ENCODE measurements around the gene TREML2. TPM values are rescaled to one million over a fixed set of nuclear protein-coding genes. Genes with fewer than 3 reads are reported as not detected.

Gene TREML2
- total RNA-seq, 4 donors from 2014 or later = 0.09 to 0.10 TPM; not detected in 2

- in situ Hi-C loops (cut with MboI; ENCODE audit: low sequenced_read_pairs in 4 of 4) = no loop called here
- H3K36me3 ChIP-seq = no peaks in the 10 kb centered on the region
- TF ChIP-seq POLR2A (IDR thresholded peaks at IDR 0.05) = no peak
- TF ChIP-seq CTCF (IDR thresholded peaks at IDR 0.05 in 4 of 5, conservative IDR thresholded peaks at IDR 0.05 in 1 of 5) = no peak
- ATAC-seq (no peak), DNase-seq (no peak)
- no peak overlapping the region for H3K27ac ChIP-seq
- no peaks in the 10 kb centered on the region for H3K9me3 ChIP-seq
- intact Hi-C loops (cut with DNase I; ENCODE audit: low total_unique reads) = no loop called here
- no peak overlapping the region for H3K4me3 ChIP-seq
- no peaks in the 10 kb centered on the region for H3K27me3 ChIP-seq
- no peaks in the 10 kb centered on the region for H3K4me1 ChIP-seq
Measured at GRCh38 chr6:41163419-41163717, 37.6 kb downstream of the TREML2 start.

GRCh38 chr6:41162687-41163418, 38.1 kb downstream of the TREML2 start, which contains the start of gene TREM2:
Gene TREM2 (minus strand): TSS chr6:41163116. CDS start chr6:41163082, 34 bp downstream.
- Histone ChIP-seq H3K27me3 (no peaks in the 10 kb centered on the region), H3K4me3 (no peak within 1 kb of the TSS), H3K9me3 (no peaks in the 10 kb centered on the region), H3K27ac (no peak within 1 kb of the TSS), H3K36me3 (no peaks in the 10 kb centered on the region), H3K4me1 (no peaks in the 10 kb centered on the region)
- in situ Hi-C loops (cut with MboI; ENCODE audit: low sequenced_read_pairs in 4 of 4) = no loop called here
- ATAC-seq = no peak
- no peak for DNase-seq
- TF ChIP-seq POLR2A (IDR thresholded peaks at IDR 0.05) (no peak), CTCF (IDR thresholded peaks at IDR 0.05 in 4 of 5, conservative IDR thresholded peaks at IDR 0.05 in 1 of 5) (no peak)
- intact Hi-C loops (cut with DNase I; ENCODE audit: low total_unique reads) = no loop called here

- Histone ChIP-seq H3K36me3 (no peaks in the 10 kb centered on the region), H3K9me3 (no peaks in the 10 kb centered on the region), H3K27me3 (no peaks in the 10 kb centered on the region), H3K4me1 (no peaks in the 10 kb centered on the region), H3K27ac (no peak overlapping the region), H3K4me3 (no peak overlapping the region)
- intact Hi-C loops (cut with DNase I; ENCODE audit: low total_unique reads) = no loop called here
- TF ChIP-seq CTCF (IDR thresholded peaks at IDR 0.05 in 4 of 5, conservative IDR thresholded peaks at IDR 0.05 in 1 of 5) (no peak), POLR2A (IDR thresholded peaks at IDR 0.05) (no peak)
- no peak for ATAC-seq
- DNase-seq = no peak
- in situ Hi-C loops (cut with MboI; ENCODE audit: low sequenced_read_pairs in 4 of 4) = no loop called here
Measured at GRCh38 chr6:41161851-41162552, 38.9 kb downstream of the TREML2 start.

- no peaks in the 10 kb centered on the region for H3K4me1 ChIP-seq
- no peak for DNase-seq
- in situ Hi-C loops (cut with MboI; ENCODE audit: low sequenced_read_pairs in 4 of 4) (no loop called here), intact Hi-C loops (cut with DNase I; ENCODE audit: low total_unique reads) (no loop called here)
- no peak for TF ChIP-seq CTCF (IDR thresholded peaks at IDR 0.05 in 4 of 5, conservative IDR thresholded peaks at IDR 0.05 in 1 of 5)
- H3K9me3 ChIP-seq = no peaks in the 10 kb centered on the region
- no peaks in the 10 kb centered on the region for H3K36me3 ChIP-seq
- no peak overlapping the region for H3K27ac ChIP-seq
- H3K4me3 ChIP-seq = no peak overlapping the region
- ATAC-seq = no peak
- no peaks in the 10 kb centered on the region for H3K27me3 ChIP-seq
Measured at GRCh38 chr6:41161380-41161779, 39.6 kb downstream of the TREML2 start.
